OCI-LY1 (cell line): ENCODE results near the gene VARS2.

Experiments used
- H2AFZ ChIP-seq: fragments of 200-600 bp; sonication (generic), shearing (Covaris generic); 2 replicates; pipeline ENCODE4 v1.6.0; 2014; ENCODE audit warnings: antibody characterized with exemption, mild to moderate bottlenecking, low read length
- H3F3A ChIP-seq: fragments of 200-600 bp; sonication (generic), shearing (Covaris generic); 2 replicates; pipeline ENCODE4 v1.6.0; 2014; ENCODE audit warnings: mild to moderate bottlenecking, antibody characterized with exemption, low read length, moderate library complexity; ENCODE audit not compliant: insufficient read depth
- H3K27ac ChIP-seq: fragments of 200-600 bp; sonication (generic); 2 replicates; pipeline ENCODE4 v1.5.1; 2014; ENCODE audit warnings: low read length, mixed run types, mild to moderate bottlenecking, low read depth; ENCODE audit not compliant: poor library complexity, severe bottlenecking
- H3K27me3 ChIP-seq: fragments of 200-600 bp; sonication (generic); 2 replicates; pipeline ENCODE4 v1.6.0; 2014; ENCODE audit warnings: antibody characterized with exemption, mild to moderate bottlenecking, low read length, moderate library complexity; ENCODE audit not compliant: insufficient read depth
- H3K36me3 ChIP-seq: fragments of 200-600 bp; sonication (generic); 2 replicates; pipeline ENCODE4 v1.6.1; 2014; ENCODE audit warnings: mild to moderate bottlenecking, antibody characterized with exemption, low read length, moderate library complexity, mixed read lengths; ENCODE audit not compliant: insufficient read depth
- H3K4me1 ChIP-seq: fragments of 200-600 bp; sonication (generic); 2 replicates; pipeline ENCODE4 v1.5.1; 2014; ENCODE audit warnings: mild to moderate bottlenecking, low read length, moderate library complexity; ENCODE audit not compliant: insufficient read depth, severe bottlenecking
- H3K4me2 ChIP-seq: fragments of 200-600 bp; sonication (generic), shearing (Covaris generic); 2 replicates; pipeline ENCODE4 v1.6.1; 2014; ENCODE audit warnings: low read length
- H3K4me3 ChIP-seq: fragments of 200-600 bp; sonication (generic); 2 replicates; pipeline ENCODE4 v1.5.1; 2014; ENCODE audit warnings: low read length, low read depth, mild to moderate bottlenecking, mixed read lengths; ENCODE audit not compliant: poor library complexity, severe bottlenecking
- H3K79me2 ChIP-seq: fragments of 200-600 bp; shearing (Covaris generic); 2 replicates; pipeline ENCODE4 v1.6.1; 2016; ENCODE audit warnings: mixed run types, low read length, mixed read lengths; ENCODE audit not compliant: insufficient read depth
- H3K9ac ChIP-seq: fragments of 200-600 bp; sonication (generic), shearing (Covaris generic); 2 replicates; pipeline ENCODE4 v1.6.1; 2014; ENCODE audit warnings: mild to moderate bottlenecking, low read length, mixed read lengths
- H3K9me2 ChIP-seq: fragments of 200-600 bp; sonication (generic), shearing (Covaris generic); 2 replicates; pipeline ENCODE4 v1.6.1; 2014; ENCODE audit warnings: low read depth, mild to moderate bottlenecking, low read length, mixed read lengths
- H3K9me3 ChIP-seq: fragments of 200-600 bp; shearing (Covaris generic); 2 replicates; pipeline ENCODE4 v1.6.1; 2014; ENCODE audit warnings: low read length, mixed read lengths
- H4K20me1 ChIP-seq: fragments of 200-600 bp; sonication (generic), shearing (Covaris generic); 2 replicates; pipeline ENCODE4 v1.6.0; 2016; ENCODE audit warnings: mild to moderate bottlenecking, low read length; ENCODE audit not compliant: insufficient read depth
- CTCF ChIP-seq: fragments of 200-600 bp; sonication (generic), shearing (Covaris generic); IDR thresholded peaks from 2 replicates; pipeline ENCODE4 v1.5.1; 2017; ENCODE audit warnings: mild to moderate bottlenecking, antibody characterized with exemption, low read length, moderate library complexity, mixed read lengths
- EZH2 ChIP-seq: fragments of 200-600 bp; sonication (generic), shearing (Covaris generic); IDR thresholded peaks from 2 replicates; pipeline ENCODE4 v1.8.0; 2017; ENCODE audit warnings: borderline replicate concordance, mixed run types, mild to moderate bottlenecking, antibody characterized with exemption, low read length, moderate library complexity, mixed read lengths

The VARS2 gene

GRCh38 chr6:30912746-30913520 is 1.1 kb upstream of the VARS2 start:
- H2AFZ ChIP-seq: no peak overlapping the region
- peak overlapping the region; percentile 83; the same call in 1 of the 2 replicates for H3K9ac ChIP-seq
- TF ChIP-seq EZH2: no peak
- TF ChIP-seq CTCF: no peak
- no peaks in the 10 kb centered on the region for H3K9me2 ChIP-seq
- no peaks in the 10 kb centered on the region for H3F3A ChIP-seq
- peaks cover 32% of the 10 kb centered on the region for H3K4me1 ChIP-seq
- no peak overlapping the region for H3K4me3 ChIP-seq
- no peaks in the 10 kb centered on the region for H3K27me3 ChIP-seq
- no peaks in the 10 kb centered on the region for H3K79me2 ChIP-seq
- H4K20me1 ChIP-seq: no peaks in the 10 kb centered on the region
- H3K9me3 ChIP-seq: no peaks in the 10 kb centered on the region
- peak overlapping the region; percentile 95 for H3K4me2 ChIP-seq
- no peak overlapping the region for H3K27ac ChIP-seq
- H3K36me3 ChIP-seq: peaks cover 27% of the 10 kb centered on the region

- TF ChIP-seq EZH2 (no peak), CTCF (no peak)
- Histone ChIP-seq H3K4me2 (peak overlapping the region; percentile 95), H3K9ac (peak overlapping the region; percentile 83), H4K20me1 (no peaks in the 10 kb centered on the region), H3F3A (no peaks in the 10 kb centered on the region), H3K9me2 (no peaks in the 10 kb centered on the region), H3K4me3 (peak overlapping the region; percentile 87), H3K27ac (no peak overlapping the region), H3K79me2 (no peaks in the 10 kb centered on the region), H3K9me3 (no peaks in the 10 kb centered on the region), H3K4me1 (peaks cover 29% of the 10 kb centered on the region), H3K27me3 (no peaks in the 10 kb centered on the region), H3K36me3 (peaks cover 35% of the 10 kb centered on the region), H2AFZ (no peak overlapping the region)
These were observed 340 bp upstream of the VARS2 start for GRCh38 chr6:30913721-30914075.

- Histone ChIP-seq H4K20me1 (no peaks in the 10 kb centered on the region), H3K79me2 (no peaks in the 10 kb centered on the region), H3K4me2 (peak overlapping the region; percentile 95), H3K9me3 (no peaks in the 10 kb centered on the region), H3K36me3 (peaks cover 45% of the 10 kb centered on the region), H3K4me1 (peaks cover 23% of the 10 kb centered on the region), H3K27ac (peak overlapping the region; percentile 71), H2AFZ (no peak overlapping the region), H3K4me3 (peak overlapping the region; percentile 87), H3K9me2 (no peaks in the 10 kb centered on the region), H3K27me3 (no peaks in the 10 kb centered on the region), H3K9ac (peak overlapping the region; percentile 83), H3F3A (no peaks in the 10 kb centered on the region)
- no peak for TF ChIP-seq CTCF
- TF ChIP-seq EZH2: no peak
These were observed 984 bp downstream of the VARS2 start for GRCh38 chr6:30914854-30915590.
